ENCODE results near the gene PARD6A. TPM values are rescaled to one million over a fixed set of nuclear protein-coding genes. Genes with fewer than 3 reads are reported as not detected.
A peak's percentile ranks its signal among the peaks of the same experiment; 100 is the strongest.

Gene PARD6A
- total RNA-seq, 1 donor from 2014 or later = 1.9 TPM

- H3K27ac Mint-ChIP-seq = no peak overlapping the region
- no peaks in the 10 kb centered on the region for H3K9me3 Mint-ChIP-seq
- H3K27me3 Mint-ChIP-seq (ENCODE audit: low read depth) = peaks cover 50% of the 10 kb centered on the region
- H3K4me3 Mint-ChIP-seq = no peak overlapping the region
- no peak for TF ChIP-seq CTCF (IDR thresholded peaks at IDR 0.05; ENCODE audit: unreplicated experiment)
- DNase-seq (ENCODE audit: low spot score in 2 of 2, unreplicated experiment in 2 of 2) = no peak
- peaks cover 11% of the 10 kb centered on the region for H3K4me1 Mint-ChIP-seq
- H3K36me3 Mint-ChIP-seq = no peaks in the 10 kb centered on the region
Measured at GRCh38 chr16:67654403-67654911, 6.3 kb upstream of the PARD6A start.

- DNase-seq (ENCODE audit: low spot score in 2 of 2, unreplicated experiment in 2 of 2) = no peak
- H3K4me3 Mint-ChIP-seq = no peak overlapping the region
- H3K9me3 Mint-ChIP-seq = no peaks in the 10 kb centered on the region
- peaks cover 15% of the 10 kb centered on the region for H3K4me1 Mint-ChIP-seq
- peaks cover 44% of the 10 kb centered on the region for H3K27me3 Mint-ChIP-seq (ENCODE audit: low read depth)
- no peak for TF ChIP-seq CTCF (IDR thresholded peaks at IDR 0.05; ENCODE audit: unreplicated experiment)
- H3K36me3 Mint-ChIP-seq = no peaks in the 10 kb centered on the region
- H3K27ac Mint-ChIP-seq = no peak overlapping the region
Measured at GRCh38 chr16:67655363-67655762, 5.4 kb upstream of the PARD6A start.

- no peak overlapping the region for H3K4me3 Mint-ChIP-seq
- H3K4me1 Mint-ChIP-seq = peaks cover 20% of the 10 kb centered on the region
- H3K27me3 Mint-ChIP-seq (ENCODE audit: low read depth) = peaks cover 34% of the 10 kb centered on the region
- H3K36me3 Mint-ChIP-seq = no peaks in the 10 kb centered on the region
- no peaks in the 10 kb centered on the region for H3K9me3 Mint-ChIP-seq
- no peak for DNase-seq (ENCODE audit: low spot score in 2 of 2, unreplicated experiment in 2 of 2)
- no peak for TF ChIP-seq CTCF (IDR thresholded peaks at IDR 0.05; ENCODE audit: unreplicated experiment)
- H3K27ac Mint-ChIP-seq = no peak overlapping the region
Measured at GRCh38 chr16:67656344-67657016, 4.3 kb upstream of the PARD6A start.

GRCh38 chr16:67657017-67657608 is 3.6 kb upstream of the PARD6A start:
- Mint-ChIP-seq H3K4me3 (no peak overlapping the region), H3K36me3 (no peaks in the 10 kb centered on the region)

GRCh38 chr16:67657751-67658518 is 2.8 kb upstream of the PARD6A start:
- Mint-ChIP-seq H3K27ac (no peak overlapping the region), H3K27me3 (ENCODE audit: low read depth) (peaks cover 24% of the 10 kb centered on the region), H3K36me3 (no peaks in the 10 kb centered on the region), H3K9me3 (no peaks in the 10 kb centered on the region), H3K4me1 (peaks cover 18% of the 10 kb centered on the region), H3K4me3 (peak overlapping the region; percentile 93)
- no peak for TF ChIP-seq CTCF (IDR thresholded peaks at IDR 0.05; ENCODE audit: unreplicated experiment)
- no peak for DNase-seq (ENCODE audit: low spot score in 2 of 2, unreplicated experiment in 2 of 2)

More at GRCh38 chr16:67657017-67657608, 3.6 kb upstream of the PARD6A start:
- peaks cover 19% of the 10 kb centered on the region for H3K4me1 Mint-ChIP-seq
- TF ChIP-seq CTCF (IDR thresholded peaks at IDR 0.05; ENCODE audit: unreplicated experiment) = no peak
- no peaks in the 10 kb centered on the region for H3K9me3 Mint-ChIP-seq
- H3K27ac Mint-ChIP-seq = no peak overlapping the region
- peaks cover 28% of the 10 kb centered on the region for H3K27me3 Mint-ChIP-seq (ENCODE audit: low read depth)
- no peak for DNase-seq (ENCODE audit: low spot score in 2 of 2, unreplicated experiment in 2 of 2)

All from mesothelial cell of epicardium (in vitro differentiated cells).